ENCODE measurements around the gene AP3M1.

DNA sequence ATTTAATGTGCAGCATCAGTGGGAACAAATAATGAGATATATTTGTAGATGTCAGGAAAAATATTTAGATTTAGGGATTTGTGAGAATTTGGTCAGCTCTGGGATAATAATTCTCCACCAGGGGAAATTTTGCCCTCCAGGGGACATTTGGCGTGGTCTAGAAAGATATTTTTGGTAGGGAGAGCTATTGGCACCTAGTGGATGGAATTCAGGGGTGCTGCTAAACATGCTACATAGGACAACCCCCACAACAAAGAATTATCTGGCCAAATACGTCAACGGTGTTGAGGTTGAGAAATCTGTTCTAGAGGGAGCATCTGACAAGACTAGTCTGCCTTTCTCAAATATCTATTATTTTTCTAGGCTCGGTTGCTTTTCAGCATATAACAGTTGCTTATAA lies 2.5 kb upstream of the AP3M1 start:
- TF ChIP-seq CTCF (IDR thresholded peaks at IDR 0.05; ENCODE audit: low read depth, low read length, poor library complexity, severe bottlenecking) (no peak), EZH2phosphoT487 (IDR thresholded peaks at IDR 0.05; ENCODE audit: borderline replicate concordance, low read length) (no peak)
